ENCODE results near the gene LIN7B.
"Not testable (repeated sequence)": the region's sequence is repeated elsewhere in the genome, so short reads cannot be mapped to it uniquely, and the experiment has no call there.

LIN7B gene

GRCh38 chr19:49146408-49146770, 32.2 kb downstream of the LIN7B start:
- DNase-seq, result not testable (repeated sequence)

- DNase-seq, result no peak
These were observed 34.0 kb downstream of the LIN7B start for GRCh38 chr19:49148044-49148682.

- peak; percentile 84 for DNase-seq
These were observed 34.8 kb downstream of the LIN7B start for GRCh38 chr19:49148784-49149651.

GRCh38 chr19:49149652-49150105, 35.5 kb downstream of the LIN7B start:
- peak; percentile 34 for DNase-seq

GRCh38 chr19:49150106-49150943, 36.2 kb downstream of the LIN7B start:
- peak; percentile 66 for DNase-seq

- no peak for DNase-seq
These were observed 36.7 kb downstream of the LIN7B start for GRCh38 chr19:49150944-49151243.

GRCh38 chr19:49151267-49152118, 37.3 kb downstream of the LIN7B start:
- DNase-seq, result peak; percentile 39

- DNase-seq, result no peak
These were observed 38.0 kb downstream of the LIN7B start for GRCh38 chr19:49152119-49152550.

- DNase-seq, result no peak
These were observed 39.1 kb downstream of the LIN7B start for GRCh38 chr19:49153167-49153809.

GRCh38 chr19:49154279-49154678, 40.1 kb downstream of the LIN7B start:
- no peak for DNase-seq

GRCh38 chr19:49155005-49155819, 41.0 kb downstream of the LIN7B start, which contains the start of gene HRC:
Gene HRC (minus strand): TSS chr19:49155396. CDS start chr19:49155237, 159 bp downstream.
- no peak for DNase-seq

- no peak for DNase-seq
These were observed 41.7 kb downstream of the LIN7B start for GRCh38 chr19:49155820-49156346.

GRCh38 chr19:49157445-49158224, 43.5 kb downstream of the LIN7B start, which contains the start of gene TRPM4:
Gene TRPM4 (plus strand): TSS chr19:49157792. CDS start chr19:49157867, 75 bp downstream.
- peak; percentile 80 for DNase-seq

- no peak for DNase-seq
These were observed 46.5 kb downstream of the LIN7B start for GRCh38 chr19:49160450-49161189.

- no peak for DNase-seq
These were observed 47.8 kb downstream of the LIN7B start for GRCh38 chr19:49161987-49162386.

- no peak for DNase-seq
These were observed 51.1 kb downstream of the LIN7B start for GRCh38 chr19:49165111-49165750.

- no peak for DNase-seq
These were observed 51.7 kb downstream of the LIN7B start for GRCh38 chr19:49165865-49166301.

- no peak for DNase-seq
These were observed 53.8 kb downstream of the LIN7B start for GRCh38 chr19:49167857-49168409.

Data from inflammatory macrophage treated with lipopolysaccharide for 4 hours (primary cell).